T-helper 2 cell treated with Interferon-gamma antibody and Interleukin-4, amounts not matched to agents 5 μg/mL and 100 μg/mL, for 36 hours (primary cell): ENCODE results near the gene DENND2C.
A peak's percentile ranks its signal among the peaks of the same experiment; 100 is the strongest.

Experiments used
- DNase-seq: peaks from one replicate; pipeline ENCODE4 v3.0.0; 2021; ENCODE audit warnings: low spot score
- H3K27ac Mint-ChIP-seq: one replicate; pipeline ENCODE4 v1.8.0; 2021; ENCODE audit warnings: mild to moderate bottlenecking, mixed read lengths
- H3K27me3 Mint-ChIP-seq: one replicate; pipeline ENCODE4 v1.8.0; 2021; ENCODE audit warnings: low read depth, mixed read lengths
- H3K36me3 Mint-ChIP-seq: one replicate; pipeline ENCODE4 v1.8.0; 2021; ENCODE audit warnings: low read depth, mixed read lengths
- H3K4me1 Mint-ChIP-seq: one replicate; pipeline ENCODE4 v1.8.0; 2021; ENCODE audit warnings: low read depth, mixed read lengths
- H3K4me3 Mint-ChIP-seq: one replicate; pipeline ENCODE4 v1.8.0; 2022; ENCODE audit warnings: mild to moderate bottlenecking, moderate library complexity, mixed read lengths
- H3K9me3 Mint-ChIP-seq: one replicate; pipeline ENCODE4 v1.8.0; 2021; ENCODE audit warnings: mixed read lengths

The DENND2C gene

DNA sequence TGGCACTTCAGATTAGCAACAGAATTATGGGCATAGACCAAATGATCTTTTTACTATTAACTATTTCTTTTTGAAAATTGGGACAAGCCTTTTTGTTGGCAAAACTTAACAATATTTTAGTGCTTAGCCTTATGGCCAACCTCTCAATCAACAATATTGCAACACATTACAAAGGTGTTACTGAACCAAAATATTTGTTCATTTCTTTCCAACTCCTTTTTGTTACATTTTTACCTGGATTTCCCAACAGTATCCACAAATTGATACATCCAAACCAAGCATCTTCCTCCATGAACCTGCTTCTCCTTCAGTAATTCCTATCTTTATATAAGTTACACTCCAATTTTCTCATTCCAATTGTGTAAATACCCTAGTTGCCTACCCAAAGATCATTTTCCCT lies 27.0 kb upstream of the DENND2C start:
- Mint-ChIP-seq H3K27me3 (peaks cover 5% of the 10 kb centered on the region), H3K27ac (no peak overlapping the region), H3K36me3 (no peaks in the 10 kb centered on the region), H3K9me3 (no peaks in the 10 kb centered on the region), H3K4me3 (no peak overlapping the region), H3K4me1 (no peaks in the 10 kb centered on the region)
- DNase-seq = no peak

- H3K4me3 Mint-ChIP-seq = no peak within 1 kb of the TSS
- H3K9me3 Mint-ChIP-seq = no peaks in the 10 kb centered on the region
- DNase-seq = no peak
These were observed 25.7 kb upstream of the DENND2C start, which contains the start of gene AMPD1 for GRCh38 chr1:114695430-114696058. Gene AMPD1 (minus strand): TSS chr1:114695546. CDS start chr1:114695471, 75 bp downstream.

DNA sequence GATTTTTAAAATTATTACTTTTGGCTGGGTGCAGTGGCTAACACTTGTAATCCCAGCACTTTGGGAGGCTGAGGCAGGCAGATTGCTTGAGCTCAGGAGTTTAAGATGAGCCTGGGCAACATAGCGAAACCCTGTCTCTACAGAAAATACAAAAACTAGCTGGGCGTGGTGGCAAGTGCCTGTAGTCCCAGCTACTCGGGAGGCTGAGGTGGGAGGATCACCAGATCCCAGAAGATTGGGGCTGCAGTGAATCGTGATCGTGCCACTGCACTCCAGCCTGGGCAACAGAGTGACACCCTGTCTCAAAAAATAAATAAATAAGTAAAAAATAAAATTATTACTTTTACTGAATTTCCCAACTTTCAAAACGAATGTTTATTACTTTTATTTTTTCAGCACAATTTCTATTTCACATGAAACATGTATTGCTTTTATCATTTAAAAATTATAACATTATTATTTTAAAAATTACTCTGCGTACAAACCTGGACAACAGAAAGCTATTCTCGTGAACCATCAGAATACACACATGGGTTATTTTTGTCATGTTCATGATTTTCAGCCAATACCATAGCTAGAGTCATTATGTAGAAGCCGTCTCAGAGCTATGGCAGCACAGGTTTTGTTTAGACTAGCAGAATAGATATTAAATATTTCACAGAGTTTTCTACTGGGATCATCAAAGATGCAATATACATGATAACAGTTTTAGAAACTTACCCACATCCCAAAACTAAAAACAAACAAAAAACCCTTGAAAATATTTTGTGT lies 24.9 kb upstream of the DENND2C start:
- Mint-ChIP-seq H3K9me3 (no peaks in the 10 kb centered on the region), H3K36me3 (no peaks in the 10 kb centered on the region), H3K27ac (no peak overlapping the region), H3K27me3 (peaks cover 5% of the 10 kb centered on the region), H3K4me3 (no peak overlapping the region), H3K4me1 (no peaks in the 10 kb centered on the region)
- no peak for DNase-seq

More at GRCh38 chr1:114695430-114696058, 25.7 kb upstream of the DENND2C start, which contains the start of gene AMPD1:
- Mint-ChIP-seq H3K27me3 (peaks cover 5% of the 10 kb centered on the region), H3K4me1 (no peaks in the 10 kb centered on the region), H3K36me3 (no peaks in the 10 kb centered on the region), H3K27ac (no peak within 1 kb of the TSS)

- H3K36me3 Mint-ChIP-seq = no peaks in the 10 kb centered on the region
- no peak overlapping the region for H3K4me3 Mint-ChIP-seq
- DNase-seq = no peak
- no peaks in the 10 kb centered on the region for H3K9me3 Mint-ChIP-seq
- H3K27me3 Mint-ChIP-seq = peaks cover 8% of the 10 kb centered on the region
- no peak overlapping the region for H3K27ac Mint-ChIP-seq
- no peaks in the 10 kb centered on the region for H3K4me1 Mint-ChIP-seq
These were observed 23.1 kb upstream of the DENND2C start for GRCh38 chr1:114692947-114693346.

GRCh38 chr1:114691061-114691460 lies 21.2 kb upstream of the DENND2C start:
- Mint-ChIP-seq H3K27ac (no peak overlapping the region), H3K4me1 (no peaks in the 10 kb centered on the region), H3K4me3 (no peak overlapping the region), H3K9me3 (no peaks in the 10 kb centered on the region), H3K27me3 (peaks cover 19% of the 10 kb centered on the region), H3K36me3 (no peaks in the 10 kb centered on the region)
- DNase-seq = no peak

GRCh38 chr1:114690148-114690547 lies 20.3 kb upstream of the DENND2C start:
- Mint-ChIP-seq H3K9me3 (no peaks in the 10 kb centered on the region), H3K27me3 (peaks cover 20% of the 10 kb centered on the region), H3K4me1 (no peaks in the 10 kb centered on the region), H3K27ac (no peak overlapping the region), H3K36me3 (no peaks in the 10 kb centered on the region), H3K4me3 (no peak overlapping the region)
- no peak for DNase-seq

- no peak for DNase-seq
- H3K4me1 Mint-ChIP-seq = no peaks in the 10 kb centered on the region
- peaks cover 20% of the 10 kb centered on the region for H3K27me3 Mint-ChIP-seq
- no peak overlapping the region for H3K27ac Mint-ChIP-seq
- H3K36me3 Mint-ChIP-seq = no peaks in the 10 kb centered on the region
- H3K4me3 Mint-ChIP-seq = no peak overlapping the region
- no peaks in the 10 kb centered on the region for H3K9me3 Mint-ChIP-seq
These were observed 18.7 kb upstream of the DENND2C start for GRCh38 chr1:114688526-114688925.

DNA sequence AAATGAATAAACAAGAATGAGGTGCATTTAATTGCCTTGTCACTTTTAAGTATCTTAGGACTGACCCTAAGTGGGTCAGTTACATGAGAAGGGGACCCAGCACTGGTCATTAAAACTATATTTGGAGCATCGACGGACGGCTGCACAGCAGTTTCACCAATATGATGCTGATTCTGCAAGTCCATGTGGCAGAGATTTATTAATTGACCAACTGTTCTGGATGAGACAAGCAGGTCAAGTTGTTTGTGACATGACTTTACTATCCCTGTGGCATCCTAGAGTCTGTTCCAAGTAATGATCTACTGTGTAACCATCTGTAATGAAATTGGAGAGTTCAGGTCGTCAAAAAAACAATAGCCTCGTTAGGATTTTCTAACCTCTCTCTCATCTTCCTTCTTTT lies 16.0 kb upstream of the DENND2C start:
- H3K27me3 Mint-ChIP-seq = peaks cover 23% of the 10 kb centered on the region
- H3K4me1 Mint-ChIP-seq = no peaks in the 10 kb centered on the region
- H3K4me3 Mint-ChIP-seq = no peak overlapping the region
- no peak for DNase-seq
- H3K9me3 Mint-ChIP-seq = no peaks in the 10 kb centered on the region
- no peak overlapping the region for H3K27ac Mint-ChIP-seq
- no peaks in the 10 kb centered on the region for H3K36me3 Mint-ChIP-seq

GRCh38 chr1:114677691-114678090 lies 7.8 kb upstream of the DENND2C start:
- Mint-ChIP-seq H3K36me3 (no peaks in the 10 kb centered on the region), H3K9me3 (no peaks in the 10 kb centered on the region), H3K4me3 (no peak overlapping the region), H3K27ac (no peak overlapping the region), H3K4me1 (no peaks in the 10 kb centered on the region), H3K27me3 (peaks cover 35% of the 10 kb centered on the region)
- no peak for DNase-seq

GRCh38 chr1:114676115-114676514 lies 6.3 kb upstream of the DENND2C start:
- no peaks in the 10 kb centered on the region for H3K36me3 Mint-ChIP-seq
- H3K9me3 Mint-ChIP-seq = no peaks in the 10 kb centered on the region
- H3K4me3 Mint-ChIP-seq = no peak overlapping the region
- DNase-seq = no peak
- no peaks in the 10 kb centered on the region for H3K4me1 Mint-ChIP-seq
- H3K27ac Mint-ChIP-seq = no peak overlapping the region
- peaks cover 37% of the 10 kb centered on the region for H3K27me3 Mint-ChIP-seq

DNA sequence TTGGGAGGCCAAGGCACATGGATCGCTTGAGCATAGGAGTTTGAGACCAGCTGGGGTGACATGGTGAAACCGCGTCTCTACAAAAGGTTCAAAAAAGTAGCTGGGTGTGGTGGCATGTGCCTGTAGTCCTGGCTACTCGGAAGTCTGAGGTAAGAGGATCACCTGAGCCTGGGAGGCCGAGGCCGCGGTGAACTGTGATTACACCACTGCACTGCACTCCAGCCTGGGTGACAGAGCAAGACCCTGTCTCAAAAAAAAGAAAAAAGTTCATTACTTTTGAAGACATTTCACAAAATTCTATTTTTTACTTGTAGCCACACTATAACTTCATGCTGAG lies 2.1 kb upstream of the DENND2C start:
- H3K4me3 Mint-ChIP-seq = no peak overlapping the region
- H3K36me3 Mint-ChIP-seq = no peaks in the 10 kb centered on the region
- H3K9me3 Mint-ChIP-seq = no peaks in the 10 kb centered on the region
- peaks cover 44% of the 10 kb centered on the region for H3K27me3 Mint-ChIP-seq
- no peak for DNase-seq
- H3K4me1 Mint-ChIP-seq = no peaks in the 10 kb centered on the region
- no peak overlapping the region for H3K27ac Mint-ChIP-seq

DNA sequence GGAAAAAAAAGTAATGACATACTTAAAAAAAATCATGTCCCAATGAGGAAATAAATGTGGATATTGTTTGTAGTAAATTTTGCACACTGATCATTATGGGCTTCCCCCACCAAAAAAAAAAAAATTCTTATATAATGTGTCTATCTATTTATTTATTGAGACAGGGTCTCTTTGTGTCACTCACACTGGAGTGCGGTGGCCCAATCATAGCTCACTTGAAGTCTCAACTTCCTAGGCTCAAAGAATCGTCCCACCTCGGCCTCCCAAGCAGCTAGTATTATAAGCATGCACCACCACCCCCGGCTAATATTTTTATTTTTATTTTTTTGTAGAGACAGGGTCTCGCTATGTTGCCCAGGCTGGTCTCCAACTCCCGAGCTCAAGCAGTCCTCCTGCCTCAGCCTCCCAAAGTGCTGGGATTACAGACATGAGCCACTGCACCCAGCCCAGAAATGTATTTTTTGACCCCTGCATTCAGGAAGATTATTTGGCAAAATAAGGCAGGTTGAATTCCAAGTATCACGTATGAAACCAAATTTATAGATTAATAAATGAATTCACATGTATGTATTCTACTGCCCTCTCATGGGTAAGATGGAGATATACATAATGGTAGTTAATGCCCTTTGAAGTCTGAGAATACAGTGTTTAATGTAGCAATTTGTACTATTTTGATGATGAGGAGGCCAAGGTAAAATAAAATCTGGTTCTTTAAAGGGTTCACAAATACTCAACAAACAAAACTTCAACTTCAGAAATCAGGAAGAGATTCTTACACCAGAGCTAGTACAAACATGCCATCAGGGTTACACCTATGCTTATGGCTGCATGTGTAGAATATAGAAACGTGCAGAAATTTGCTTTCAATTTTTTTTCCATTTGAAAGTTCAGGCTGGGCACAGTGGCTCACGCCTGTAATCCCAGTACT lies 1.4 kb upstream of the DENND2C start:
- H3K4me1 Mint-ChIP-seq = no peaks in the 10 kb centered on the region
- H3K4me3 Mint-ChIP-seq = no peak overlapping the region
- no peak for DNase-seq
- H3K9me3 Mint-ChIP-seq = no peaks in the 10 kb centered on the region
- no peak overlapping the region for H3K27ac Mint-ChIP-seq
- H3K36me3 Mint-ChIP-seq = no peaks in the 10 kb centered on the region
- peaks cover 50% of the 10 kb centered on the region for H3K27me3 Mint-ChIP-seq

DNA sequence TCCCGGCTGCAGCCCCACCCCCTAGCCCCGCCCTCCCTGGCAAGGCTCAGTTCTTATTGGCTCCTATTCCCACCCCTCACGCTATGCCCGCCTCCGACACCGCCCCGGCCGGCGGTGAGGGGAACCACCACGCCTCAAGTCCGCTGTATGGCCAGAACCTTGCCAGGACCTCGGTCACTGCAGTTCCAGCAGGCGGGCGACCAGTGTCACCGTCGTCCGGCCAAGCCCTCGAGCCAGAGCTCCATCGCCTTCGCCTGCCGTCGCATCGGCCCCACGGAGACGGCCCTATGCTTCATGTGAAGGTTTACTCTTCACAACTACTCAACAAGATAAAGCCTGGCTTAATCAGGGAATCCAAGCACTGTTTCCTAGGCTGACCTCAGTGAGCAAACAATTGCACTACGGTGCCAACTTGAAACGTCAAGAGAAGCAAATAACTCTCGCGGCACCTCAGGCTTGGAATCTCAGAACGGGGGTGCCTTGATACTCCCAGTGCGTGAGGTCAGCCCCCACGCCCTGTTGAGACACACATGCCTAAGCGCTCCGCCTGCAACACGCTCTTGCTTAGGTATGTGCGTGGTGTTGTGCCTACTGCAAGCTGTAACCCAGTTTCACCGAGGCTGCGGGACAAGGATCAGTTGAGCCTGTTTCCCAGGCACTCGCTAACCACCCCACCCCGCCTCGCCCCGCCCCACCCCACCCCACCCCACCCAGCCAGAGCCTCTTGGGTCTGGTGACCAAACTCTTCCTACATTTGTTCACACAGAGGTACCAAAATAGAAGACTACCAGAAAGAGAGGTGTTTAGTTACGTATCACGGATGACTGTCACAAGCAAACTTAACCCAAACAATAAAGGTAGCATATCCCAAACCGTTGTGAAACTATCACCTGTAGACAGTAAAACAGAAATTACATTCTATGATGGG lies 498 bp upstream of the DENND2C start:
- Mint-ChIP-seq H3K27me3 (peaks cover 50% of the 10 kb centered on the region), H3K9me3 (no peaks in the 10 kb centered on the region), H3K4me3 (peak overlapping the region; percentile 90), H3K27ac (no peak overlapping the region), H3K36me3 (no peaks in the 10 kb centered on the region), H3K4me1 (no peaks in the 10 kb centered on the region)
- peak; percentile 79 for DNase-seq
